Measurements from ENCODE around the gene STPG4. TPM values are rescaled to one million over a fixed set of nuclear protein-coding genes. Genes with fewer than 3 reads are reported as not detected.

The STPG4 gene
- total RNA-seq, 4 donors from 2014 or later = not detected

DNA sequence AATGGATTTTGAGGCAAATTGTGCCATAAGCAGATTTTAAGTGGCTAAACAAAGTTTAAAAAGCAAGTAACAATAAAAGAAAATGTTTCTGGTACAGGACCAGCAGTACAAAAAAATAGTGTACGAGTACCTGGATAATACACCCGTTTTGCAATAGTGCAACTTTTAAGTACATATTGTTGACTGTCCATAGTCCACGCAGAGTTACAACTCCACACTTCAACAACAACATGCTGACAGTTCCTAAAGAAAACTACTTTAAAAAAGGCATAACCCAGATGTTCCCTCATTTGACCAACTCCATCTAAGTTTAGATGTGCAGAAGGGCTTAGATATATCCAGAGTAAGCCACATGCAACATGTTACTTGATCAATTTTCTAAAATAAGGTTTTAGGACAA, 5.1 kb upstream of the STPG4 start:
- Histone ChIP-seq H3K36me3 (peaks cover 0 to 81% (median 5%) of the 10 kb centered on the region in 3 donors), H3K9me3 (no peaks in the 10 kb centered on the region), H3K27me3 (no peaks in the 10 kb centered on the region), H3K4me1 (peaks cover 0 to 4% (median 0%) of the 10 kb centered on the region in 3 donors), H3K27ac (no peak overlapping the region), H3K4me3 (no peak overlapping the region)
- 93 to 95% methylated on average over 3 of the region's 3 CpGs for whole genome bisulfite sequencing, 2 donors
- DNase-seq = no peak
- TF ChIP-seq POLR2A (IDR thresholded peaks at IDR 0.05) = no peak
- TF ChIP-seq, protein P1, sequence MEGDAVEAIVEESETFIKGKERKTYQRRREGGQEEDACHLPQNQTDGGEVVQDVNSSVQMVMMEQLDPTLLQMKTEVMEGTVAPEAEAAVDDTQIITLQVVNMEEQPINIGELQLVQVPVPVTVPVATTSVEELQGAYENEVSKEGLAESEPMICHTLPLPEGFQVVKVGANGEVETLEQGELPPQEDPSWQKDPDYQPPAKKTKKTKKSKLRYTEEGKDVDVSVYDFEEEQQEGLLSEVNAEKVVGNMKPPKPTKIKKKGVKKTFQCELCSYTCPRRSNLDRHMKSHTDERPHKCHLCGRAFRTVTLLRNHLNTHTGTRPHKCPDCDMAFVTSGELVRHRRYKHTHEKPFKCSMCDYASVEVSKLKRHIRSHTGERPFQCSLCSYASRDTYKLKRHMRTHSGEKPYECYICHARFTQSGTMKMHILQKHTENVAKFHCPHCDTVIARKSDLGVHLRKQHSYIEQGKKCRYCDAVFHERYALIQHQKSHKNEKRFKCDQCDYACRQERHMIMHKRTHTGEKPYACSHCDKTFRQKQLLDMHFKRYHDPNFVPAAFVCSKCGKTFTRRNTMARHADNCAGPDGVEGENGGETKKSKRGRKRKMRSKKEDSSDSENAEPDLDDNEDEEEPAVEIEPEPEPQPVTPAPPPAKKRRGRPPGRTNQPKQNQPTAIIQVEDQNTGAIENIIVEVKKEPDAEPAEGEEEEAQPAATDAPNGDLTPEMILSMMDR (IDR thresholded peaks at IDR 0.05) = no peak
- intact Hi-C loops (cut with DNase I) = no loop called here

DNA sequence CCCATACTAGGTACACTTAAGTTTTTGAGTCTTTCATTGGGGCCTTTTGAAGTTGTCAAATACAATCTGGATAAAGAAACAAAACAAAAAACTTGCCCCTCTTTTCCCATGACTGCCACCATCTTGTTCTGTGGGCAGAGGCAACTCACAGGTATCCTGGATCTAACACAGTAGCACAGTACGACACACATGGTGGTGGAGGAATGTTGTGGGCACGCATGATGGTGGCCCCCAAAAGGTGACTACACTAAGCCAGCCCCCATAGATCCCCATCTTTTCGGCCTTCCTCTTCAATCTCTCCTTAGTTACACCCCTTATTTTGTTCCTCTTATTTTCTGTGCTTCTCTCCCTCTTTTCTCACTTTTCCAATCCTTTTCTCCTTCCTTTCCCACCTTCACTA, 4.5 kb upstream of the STPG4 start:
- no peak for TF ChIP-seq POLR2A (IDR thresholded peaks at IDR 0.05)
- TF ChIP-seq, protein P1 (IDR thresholded peaks at IDR 0.05) = no peak

DNA sequence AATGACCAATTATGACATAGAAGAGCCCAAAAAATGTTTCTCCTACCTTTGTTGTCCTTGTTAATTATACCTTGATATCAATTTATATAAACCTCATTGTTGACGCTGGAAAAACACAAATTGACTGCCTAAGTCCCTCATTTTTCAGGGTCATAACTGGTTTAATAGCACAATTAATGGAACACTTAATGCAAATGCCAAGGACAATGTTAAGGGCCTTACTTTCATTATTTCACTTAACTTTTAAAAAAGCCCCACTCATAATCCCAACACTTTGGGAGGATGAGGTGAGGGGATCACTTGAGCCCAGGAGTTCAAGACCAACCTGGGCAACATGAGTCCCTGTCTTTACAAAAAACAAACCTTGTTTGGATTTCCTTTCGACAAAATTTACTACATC, 3.5 kb upstream of the STPG4 start:
- Histone ChIP-seq H3K36me3 (peaks cover 0 to 80% (median 5%) of the 10 kb centered on the region in 3 donors), H3K27me3 (no peaks in the 10 kb centered on the region), H3K4me1 (peaks cover 0 to 3% (median 0%) of the 10 kb centered on the region in 3 donors), H3K27ac (no peak overlapping the region), H3K9me3 (no peaks in the 10 kb centered on the region), H3K4me3 (no peak overlapping the region)
- TF ChIP-seq, protein P1 (IDR thresholded peaks at IDR 0.05) = no peak
- TF ChIP-seq POLR2A (IDR thresholded peaks at IDR 0.05) = no peak
- DNase-seq = no peak
- intact Hi-C loops (cut with DNase I) = no loop called here
- 96 to 97% methylated on average over 2 of the region's 2 CpGs for WGBS, 2 donors

More for the DNA sequence above, 4.5 kb upstream of the STPG4 start:
- intact Hi-C loops (cut with DNase I) = no loop called here
- Histone ChIP-seq H3K36me3 (peaks cover 0 to 84% (median 5%) of the 10 kb centered on the region in 3 donors), H3K27ac (no peak overlapping the region), H3K4me3 (no peak overlapping the region), H3K9me3 (no peaks in the 10 kb centered on the region), H3K27me3 (no peaks in the 10 kb centered on the region), H3K4me1 (peaks cover 0 to 4% (median 0%) of the 10 kb centered on the region in 3 donors)
- no peak for DNase-seq
- 87 to 100% methylated on average over 3 of the region's 3 CpGs for WGBS, 2 donors

DNA sequence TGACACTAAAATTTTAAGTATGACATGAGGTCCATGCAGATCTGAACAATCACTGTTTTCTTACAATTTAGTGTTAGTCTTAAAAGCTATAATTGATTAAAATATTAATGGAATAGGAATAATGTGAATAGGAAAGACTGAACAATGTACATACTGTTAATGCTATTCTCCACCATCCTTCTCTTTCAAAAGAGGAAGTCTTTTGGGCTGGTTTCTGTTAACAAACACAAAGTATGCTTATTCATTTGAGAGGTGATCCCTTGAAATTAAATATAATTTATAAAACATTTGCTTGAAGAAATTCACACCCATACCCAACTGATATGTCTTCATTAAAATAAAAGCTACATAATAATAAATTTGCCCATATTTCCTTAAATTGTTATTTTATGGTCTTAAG, 2.3 kb downstream of the STPG4 start:
- no peak for DNase-seq
- peaks cover 0 to 57% (median 0%) of the 10 kb centered on the region in 3 donors for H3K36me3 ChIP-seq
- no peaks in the 10 kb centered on the region for H3K4me1 ChIP-seq
- H3K4me3 ChIP-seq = no peak overlapping the region
- TF ChIP-seq, protein P1 (IDR thresholded peaks at IDR 0.05) = no peak
- TF ChIP-seq POLR2A (IDR thresholded peaks at IDR 0.05) = no peak
- no peaks in the 10 kb centered on the region for H3K27me3 ChIP-seq
- no peaks in the 10 kb centered on the region for H3K9me3 ChIP-seq
- H3K27ac ChIP-seq = no peak overlapping the region
- intact Hi-C loops (cut with DNase I) = no loop called here

- WGBS, 2 donors = 91 to 92% methylated on average over 3 of the region's 3 CpGs
- no peak for DNase-seq
- H3K4me3 ChIP-seq = no peak overlapping the region
- H3K36me3 ChIP-seq = peaks cover 0 to 51% (median 0%) of the 10 kb centered on the region in 3 donors
- intact Hi-C loops (cut with DNase I) = no loop called here
- H3K27me3 ChIP-seq = no peaks in the 10 kb centered on the region
- no peaks in the 10 kb centered on the region for H3K4me1 ChIP-seq
- H3K27ac ChIP-seq = no peak overlapping the region
- TF ChIP-seq, protein P1 (IDR thresholded peaks at IDR 0.05) = no peak
- TF ChIP-seq POLR2A (IDR thresholded peaks at IDR 0.05) = no peak
- no peaks in the 10 kb centered on the region for H3K9me3 ChIP-seq
Measured at GRCh38 chr2:47150175-47150574, 4.9 kb downstream of the STPG4 start.
